Stimulated activated CD4-positive, alpha-beta T cell treated with anti-CD3 and anti-CD28 coated beads, Interleukin-15, amount 100 ng/mL, for 24 hours (primary cell): Measurements from ENCODE around the gene SMTNL2.
"Not testable (repeated sequence)": the region's sequence is repeated elsewhere in the genome, so short reads cannot be mapped to it uniquely, and the experiment has no call there.

Source experiments
- DNase-seq: peaks from one replicate; pipeline ENCODE4 v3.0.0-alpha.2; 2020

The SMTNL2 gene

DNA sequence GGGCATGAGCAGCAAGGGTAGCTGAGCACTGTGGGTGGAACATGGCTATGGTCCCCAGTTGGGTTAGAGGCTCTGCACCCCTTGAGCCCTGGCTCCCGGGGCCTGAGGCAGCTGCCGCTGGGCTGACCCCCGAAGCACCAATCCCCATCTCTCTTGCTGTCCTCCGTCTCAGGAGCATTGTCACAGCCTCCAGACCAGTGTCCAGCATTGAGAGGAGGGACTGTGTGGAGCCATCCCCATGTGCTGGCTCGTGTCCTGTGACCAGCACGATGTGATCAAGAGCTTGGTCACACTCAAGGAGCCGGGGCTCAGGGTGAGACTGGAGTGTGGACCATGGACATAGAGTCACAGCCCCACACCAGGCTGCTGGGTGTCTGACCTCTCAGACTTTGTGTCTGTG lies 2.9 kb downstream of the SMTNL2 start:
- DNase-seq, result no peak

DNA sequence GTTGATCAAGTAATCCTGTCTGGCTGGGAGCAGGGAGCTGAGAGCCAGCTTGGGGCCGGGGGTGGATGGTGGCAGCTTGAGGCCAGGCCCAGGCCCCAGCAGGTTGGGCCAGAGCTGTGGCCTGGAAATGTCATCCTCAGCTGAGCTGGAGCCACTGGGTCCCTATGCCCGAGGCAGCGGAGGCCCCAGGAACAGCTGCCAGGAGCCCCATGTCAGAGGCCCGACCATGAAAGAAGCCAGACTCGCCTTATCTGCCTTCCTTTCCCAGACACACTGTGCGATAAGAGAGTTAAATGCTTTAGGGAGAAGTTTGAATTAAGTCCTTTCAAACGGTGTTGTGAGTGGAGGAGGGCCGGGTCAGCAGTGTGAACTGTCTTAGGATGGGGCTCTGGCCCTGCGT lies 3.5 kb downstream of the SMTNL2 start:
- no peak for DNase-seq

DNA sequence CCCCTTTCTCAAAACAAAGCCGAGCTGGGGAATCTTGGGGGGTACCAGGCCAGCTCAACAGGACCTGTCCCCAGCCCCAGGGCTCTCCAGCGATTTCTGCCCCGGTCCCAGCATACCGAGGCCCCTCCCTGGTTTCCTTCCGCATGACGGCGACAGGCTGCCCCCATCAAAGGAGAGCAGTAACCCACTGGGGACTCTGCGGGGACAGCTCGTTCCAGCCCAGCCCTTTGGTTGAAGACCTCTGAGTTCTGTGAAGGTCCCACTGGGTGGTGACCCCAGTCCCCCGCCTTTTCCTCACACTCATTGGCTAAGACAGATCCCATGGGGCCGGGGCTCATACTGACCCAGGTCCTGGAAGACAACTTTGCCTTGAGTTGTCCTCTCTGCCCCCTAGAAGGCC lies 4.1 kb downstream of the SMTNL2 start:
- DNase-seq, result no peak

DNA sequence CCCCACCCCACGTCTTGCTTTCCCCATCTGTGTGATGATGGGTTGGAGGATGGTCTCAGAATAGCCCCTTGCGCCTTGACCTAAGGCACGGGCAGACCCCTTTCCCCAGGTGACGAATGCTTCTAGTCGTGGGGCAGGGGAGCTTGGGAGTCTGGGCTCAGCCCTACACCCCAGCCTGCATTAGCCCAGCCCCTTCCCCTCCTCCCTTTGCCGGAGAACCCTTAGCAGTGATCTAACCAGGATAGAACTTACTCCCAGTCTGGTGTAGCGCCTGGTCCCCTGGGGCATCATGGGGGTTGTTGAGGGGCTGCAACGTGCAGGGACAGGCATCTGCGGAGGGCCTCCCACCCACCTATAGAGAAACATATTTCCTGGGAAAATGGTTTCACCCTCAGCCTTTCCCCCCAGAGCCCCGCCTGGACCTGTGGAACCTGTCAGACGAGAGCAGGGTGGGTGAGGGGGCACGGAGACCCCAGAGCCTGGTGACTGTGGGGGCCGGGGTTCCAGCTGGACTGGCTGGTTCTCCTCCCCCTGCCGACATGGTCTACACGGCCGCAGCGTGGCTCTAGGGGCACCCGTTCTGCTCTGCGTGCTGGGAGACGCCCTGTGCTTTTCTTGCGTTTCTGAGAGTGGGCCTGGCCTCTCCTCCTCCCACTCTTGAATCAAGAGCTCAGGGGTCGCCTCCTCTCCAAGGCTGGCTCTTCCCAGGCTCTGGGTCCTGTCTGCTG lies 4.7 kb downstream of the SMTNL2 start:
- DNase-seq, result no peak

DNA sequence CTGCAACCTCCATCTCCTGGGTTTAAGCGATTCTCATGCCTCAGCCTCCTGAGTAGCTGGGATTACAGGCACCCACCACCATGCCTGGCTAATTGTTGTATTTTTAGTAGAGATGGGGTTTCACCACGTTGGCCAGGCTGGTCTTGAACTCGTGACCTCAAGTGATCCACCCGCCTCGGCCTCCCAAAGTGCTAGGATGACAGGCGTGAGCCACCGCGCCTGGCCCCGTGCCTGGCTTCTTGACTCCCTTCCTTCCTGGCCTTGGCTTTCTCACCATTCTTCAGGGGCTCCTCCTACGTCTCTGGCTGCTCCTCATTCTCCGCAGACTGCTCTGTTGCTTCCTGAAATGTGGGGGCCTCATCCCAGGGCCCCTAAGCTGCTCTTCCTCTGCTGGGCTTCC lies 5.7 kb downstream of the SMTNL2 start:
- not testable (repeated sequence) for DNase-seq

DNA sequence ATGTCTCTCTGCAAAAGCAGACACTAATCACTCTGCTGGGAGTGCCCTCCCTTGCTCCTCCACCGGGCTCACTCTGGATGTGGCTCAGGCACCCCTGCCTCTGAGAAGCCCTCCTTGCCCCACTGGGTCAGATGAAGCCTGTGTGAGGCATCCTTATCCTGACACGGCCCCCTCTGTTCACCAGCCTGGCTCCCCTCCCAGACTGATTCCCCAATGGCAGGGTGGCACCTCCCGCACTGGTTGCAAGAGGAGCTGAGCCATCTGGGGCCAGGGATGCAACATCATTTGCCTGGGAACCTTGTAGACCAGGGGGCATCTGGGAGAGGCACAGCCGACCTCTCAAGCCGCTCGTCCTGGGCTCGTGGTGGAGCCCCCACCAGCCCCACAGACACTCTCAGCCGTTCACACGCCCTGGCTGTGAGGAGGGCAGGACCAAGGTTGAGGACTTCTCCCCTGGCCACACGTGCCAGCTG lies 6.7 kb downstream of the SMTNL2 start:
- no peak for DNase-seq

DNA sequence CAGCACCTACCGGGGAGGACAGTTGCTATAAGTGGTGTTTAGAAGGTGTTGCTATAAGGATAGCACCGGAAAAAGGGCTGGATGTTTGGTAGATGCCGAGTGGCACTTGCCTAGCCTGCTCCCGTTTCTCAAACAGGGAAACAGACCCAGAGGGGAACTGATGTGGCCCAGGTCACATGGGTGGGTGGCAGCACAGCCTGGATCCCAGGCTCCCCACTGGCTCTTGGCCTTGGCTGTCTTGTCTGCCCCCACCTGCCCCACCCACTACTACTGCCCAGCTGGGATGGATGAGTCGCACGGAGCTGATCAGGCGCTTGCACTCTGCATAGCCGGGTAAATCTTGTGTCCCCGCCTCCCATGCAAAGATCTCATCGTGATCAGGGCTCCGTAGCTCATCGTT lies 7.2 kb downstream of the SMTNL2 start:
- no peak for DNase-seq

DNA sequence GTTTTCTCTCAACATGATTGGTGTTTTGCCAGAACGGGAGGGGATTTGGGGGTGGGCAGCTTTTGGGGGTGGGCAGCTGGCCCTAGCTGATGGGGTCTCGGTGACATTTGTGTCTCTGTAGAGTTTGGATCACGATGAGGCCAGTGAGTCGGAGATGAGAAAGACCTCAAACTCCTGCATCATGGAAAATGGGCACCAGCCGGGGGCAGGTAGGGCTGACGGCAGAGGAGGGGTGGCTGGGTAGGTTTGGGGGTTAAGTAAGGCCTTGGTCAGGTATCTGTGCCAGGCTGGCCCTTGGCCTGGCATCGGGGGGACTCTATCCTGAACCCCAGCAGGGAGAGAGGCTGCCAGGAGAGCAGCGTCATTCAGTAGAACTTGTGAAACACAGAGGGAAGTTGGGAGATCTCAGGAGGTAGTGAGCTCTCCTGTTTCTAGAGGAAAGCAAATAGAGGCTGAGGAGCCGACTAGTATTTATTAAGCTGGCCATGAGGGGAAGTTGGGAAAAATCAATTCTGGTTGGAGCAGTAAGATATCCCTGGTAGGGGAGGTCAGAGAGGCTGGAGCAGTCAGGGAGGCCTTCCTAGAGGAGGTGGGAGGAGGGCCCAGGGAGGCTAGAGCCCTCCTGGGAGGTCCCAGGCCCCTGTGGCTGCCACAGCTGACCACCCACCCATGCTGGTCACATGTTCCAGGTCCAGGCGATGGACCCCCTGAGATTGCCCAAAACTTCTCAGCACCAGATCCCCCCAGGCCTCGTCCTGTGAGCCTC lies 8.1 kb downstream of the SMTNL2 start:
- no peak for DNase-seq

DNA sequence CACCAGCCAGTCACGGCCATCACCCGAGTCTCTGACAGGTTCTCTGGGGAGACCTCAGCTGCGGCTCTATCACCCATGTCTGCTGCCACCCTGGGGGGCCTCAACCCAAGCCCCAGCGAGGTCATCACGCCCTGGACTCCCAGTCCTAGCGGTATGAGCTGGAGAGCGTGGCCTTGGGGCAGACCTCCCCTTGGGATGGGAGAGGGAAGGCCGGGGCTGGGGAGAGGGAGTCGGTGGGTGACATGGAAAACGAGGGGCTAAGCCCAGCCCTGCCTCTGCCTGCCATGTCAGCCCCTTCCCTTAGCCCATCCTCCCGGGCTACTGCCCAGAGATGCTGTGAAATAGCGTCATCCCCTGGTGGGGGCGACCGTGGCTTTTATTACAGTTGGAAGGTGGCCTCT lies 8.7 kb downstream of the SMTNL2 start:
- DNase-seq, result no peak

DNA sequence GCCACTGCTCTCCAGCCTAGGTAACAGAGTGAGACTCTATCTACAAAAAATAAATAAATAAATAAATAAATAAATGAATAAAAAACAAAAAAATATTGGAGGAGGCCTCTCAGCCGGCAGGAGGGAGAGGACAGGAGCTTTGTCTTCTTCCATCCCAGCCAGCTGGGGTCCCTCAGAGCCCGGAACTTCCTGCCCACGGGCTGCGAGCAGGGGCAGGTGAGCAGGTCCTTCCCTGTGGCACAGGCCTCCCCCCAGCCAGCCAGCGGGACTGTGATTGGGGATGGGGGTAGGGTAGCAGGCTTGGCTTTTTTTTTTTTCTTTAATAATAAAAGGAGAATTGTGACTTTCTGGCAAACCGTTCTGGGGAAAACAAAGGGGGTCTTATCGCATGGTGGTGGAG lies 10.1 kb downstream of the SMTNL2 start:
- no peak for DNase-seq

DNA sequence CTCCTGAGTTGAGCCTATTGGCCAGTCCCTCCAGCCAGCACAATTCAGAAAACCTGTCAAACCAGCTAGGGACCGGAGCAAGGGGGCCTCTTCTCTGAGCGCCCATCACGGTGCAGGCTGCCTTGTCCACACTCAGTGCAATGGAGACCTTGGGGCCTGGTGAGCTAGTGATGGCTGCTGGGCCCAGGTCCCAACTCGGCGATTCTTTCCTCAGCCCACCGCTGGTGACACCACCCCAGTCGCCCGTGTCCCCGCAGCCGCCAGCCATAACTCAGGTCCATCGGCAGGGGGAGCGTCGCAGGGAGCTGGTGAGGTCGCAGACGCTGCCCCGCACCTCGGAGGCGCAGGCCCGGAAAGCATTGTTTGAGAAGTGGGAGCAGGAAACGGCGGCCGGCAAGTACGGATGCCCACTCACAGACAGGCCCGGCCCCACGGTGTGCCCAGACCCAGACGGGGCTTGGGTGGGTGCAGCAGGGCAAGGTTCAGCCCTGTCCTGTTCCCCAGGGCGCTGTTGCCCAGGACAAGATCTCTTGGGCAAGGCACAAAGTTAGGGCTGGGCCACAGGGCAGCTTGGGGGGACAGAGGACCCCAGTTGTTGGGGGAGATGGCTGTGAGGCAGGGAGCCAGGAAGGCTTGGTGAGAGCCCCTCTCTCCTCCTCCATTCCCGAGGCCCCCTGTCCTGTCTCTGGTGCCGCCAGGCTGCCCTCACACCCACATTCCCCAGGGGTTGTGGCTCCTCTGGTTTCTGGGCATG lies 10.8 kb downstream of the SMTNL2 start:
- peak; percentile 66 for DNase-seq

DNA sequence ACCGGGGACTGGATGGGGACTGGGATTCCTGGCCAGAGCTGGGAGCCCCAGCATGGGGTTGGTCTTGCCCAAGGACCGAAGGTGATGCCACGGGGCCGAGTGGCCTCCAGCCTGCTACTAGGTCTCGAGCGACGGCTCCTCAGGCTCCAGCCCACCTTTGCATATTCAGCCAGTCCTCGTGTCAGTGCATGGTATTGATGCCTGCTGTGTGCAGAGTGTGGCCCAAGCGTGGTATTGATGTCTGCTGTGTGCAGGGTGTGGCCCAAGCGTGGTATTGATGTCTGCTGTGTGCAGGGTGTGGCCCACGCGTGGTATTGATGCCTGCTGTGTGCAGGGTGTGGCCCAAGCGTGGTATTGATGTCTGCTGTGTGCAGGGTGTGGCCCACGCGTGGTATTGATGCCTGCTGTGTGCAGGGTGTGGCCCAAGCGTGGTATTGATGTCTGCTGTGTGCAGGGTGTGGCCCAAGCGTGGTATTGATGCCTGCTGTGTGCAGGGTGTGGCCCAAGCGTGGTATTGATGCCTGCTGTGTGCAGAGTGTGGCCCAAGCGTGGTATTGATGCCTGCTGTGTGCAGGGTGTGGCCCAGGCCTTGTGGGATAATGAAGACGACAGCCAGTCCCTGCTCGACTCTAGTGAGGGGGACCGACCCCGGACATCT lies 11.5 kb downstream of the SMTNL2 start:
- DNase-seq, result not testable (repeated sequence)

DNA sequence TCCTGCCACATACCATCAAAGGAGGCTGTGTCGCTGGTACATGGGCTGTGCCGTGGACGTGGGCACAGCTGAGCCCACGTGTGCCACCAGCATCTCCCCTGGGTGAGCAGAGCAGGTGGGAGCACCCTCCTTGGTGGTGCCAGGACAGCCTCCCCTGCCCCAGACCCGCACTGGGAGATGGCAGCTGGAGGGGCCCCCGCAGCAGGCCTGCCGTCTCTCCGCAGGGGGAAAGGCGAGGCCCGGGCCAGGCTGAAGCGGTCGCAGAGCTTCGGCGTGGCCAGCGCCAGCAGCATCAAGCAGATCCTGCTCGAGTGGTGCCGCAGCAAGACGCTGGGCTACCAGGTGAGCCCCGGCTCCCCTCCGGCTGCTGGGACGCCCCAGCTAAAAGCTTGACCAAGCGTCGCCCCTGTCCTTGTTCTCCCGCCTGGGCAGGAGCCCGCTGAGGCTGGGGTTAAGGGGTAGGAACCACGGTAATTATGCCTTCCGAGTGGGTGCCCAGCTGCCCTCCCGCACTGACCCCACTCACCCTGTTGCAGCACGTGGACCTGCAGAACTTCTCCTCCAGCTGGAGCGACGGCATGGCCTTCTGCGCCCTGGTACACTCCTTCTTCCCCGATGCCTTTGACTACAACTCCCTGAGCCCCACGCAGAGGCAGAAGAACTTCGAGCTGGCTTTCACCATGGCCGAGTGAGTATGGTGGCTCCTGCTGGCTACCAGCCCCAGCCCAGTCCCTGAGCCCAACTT lies 12.5 kb downstream of the SMTNL2 start:
- DNase-seq, result no peak

DNA sequence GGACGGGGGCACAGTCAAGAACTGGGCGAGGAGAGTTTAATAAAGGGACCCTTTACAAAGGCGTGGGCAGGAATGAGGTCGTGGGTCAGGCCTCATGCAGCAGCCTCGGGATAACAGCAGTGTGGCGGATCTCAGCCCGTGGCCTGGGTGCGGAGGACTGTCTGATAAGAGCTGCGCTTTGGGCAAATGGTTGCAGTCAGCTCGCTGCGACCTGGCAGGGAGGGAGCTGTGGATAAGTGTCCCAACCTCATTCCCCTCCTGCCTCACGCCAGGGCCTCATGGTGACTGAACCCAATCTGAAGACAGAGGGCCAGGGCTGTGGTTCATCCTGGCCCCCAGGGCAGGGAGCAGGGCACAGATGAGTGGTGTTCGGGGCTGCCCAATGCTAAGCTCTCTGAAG lies 13.6 kb downstream of the SMTNL2 start:
- no peak for DNase-seq

DNA sequence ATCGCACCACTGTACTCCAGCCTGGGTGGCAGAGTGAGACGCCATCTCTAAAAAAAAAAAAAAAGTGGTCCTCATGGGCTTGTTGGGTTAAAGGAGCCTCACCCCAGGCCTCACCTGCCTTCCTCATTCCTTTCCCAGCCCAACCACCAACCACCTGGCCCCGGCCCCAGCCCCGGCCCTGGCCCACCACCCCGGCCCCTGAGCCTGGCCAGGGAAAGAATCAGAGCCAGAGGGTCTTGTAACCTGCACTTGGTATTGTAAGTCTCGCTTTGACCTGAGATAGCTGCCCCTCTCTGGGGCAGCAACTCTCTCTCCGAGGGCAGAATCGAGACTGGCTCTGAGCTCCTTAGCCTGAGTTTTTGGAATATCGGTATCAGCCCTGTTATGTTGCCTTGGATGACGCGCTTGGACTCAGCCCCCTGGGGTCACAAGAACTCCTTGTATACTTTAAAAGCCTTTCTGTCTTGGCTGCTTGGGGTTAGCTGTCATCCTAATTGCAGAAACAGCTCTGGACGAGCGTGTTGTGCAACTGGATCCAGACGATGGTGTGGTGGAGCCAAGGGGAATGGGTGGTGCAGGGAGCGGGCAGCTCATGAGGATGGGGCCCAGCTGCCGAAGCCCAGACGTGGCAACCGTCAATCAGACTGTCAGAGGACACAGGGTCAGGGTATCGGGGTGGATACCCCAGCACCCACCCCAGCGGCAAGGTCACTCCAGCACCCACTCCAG lies 14.6 kb downstream of the SMTNL2 start:
- no peak for DNase-seq

DNA sequence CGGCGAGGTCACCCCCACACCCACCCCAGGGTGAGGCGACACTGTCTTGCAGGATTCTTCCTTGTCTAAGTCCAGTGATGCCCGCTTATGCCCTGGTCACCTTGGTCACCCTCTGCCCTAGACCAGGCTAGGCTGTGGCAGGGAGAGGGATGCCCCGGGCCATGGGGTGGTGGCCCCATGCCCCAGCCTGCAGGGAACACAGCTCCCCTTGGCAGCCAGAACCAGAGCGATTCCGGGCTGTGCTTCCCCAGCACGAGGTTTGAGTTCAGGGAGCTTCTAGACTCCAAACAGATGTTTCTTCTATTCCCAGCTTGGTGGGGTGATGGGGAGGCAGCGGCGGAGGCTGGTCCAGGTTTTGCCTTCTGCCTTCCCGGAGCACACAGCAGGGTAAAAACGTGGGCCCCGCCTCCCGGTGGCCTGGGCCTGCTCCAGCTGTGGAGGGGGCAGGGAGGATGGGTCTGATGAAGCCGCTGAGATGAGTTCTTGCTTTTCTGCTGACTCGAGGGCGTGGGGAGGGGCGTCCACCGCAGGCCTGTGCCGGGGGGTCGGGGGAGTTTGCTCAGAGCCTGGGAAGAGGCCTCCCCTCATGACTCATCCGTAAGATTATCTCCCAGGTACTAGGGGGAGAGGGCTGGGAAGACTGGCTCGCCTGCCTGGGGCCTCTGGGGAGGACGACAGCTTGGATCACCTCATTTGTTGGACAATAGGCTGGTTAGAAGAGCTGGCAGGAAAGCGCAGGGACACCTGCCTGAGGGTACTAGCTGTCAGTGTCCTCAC lies 15.4 kb downstream of the SMTNL2 start:
- no peak for DNase-seq

DNA sequence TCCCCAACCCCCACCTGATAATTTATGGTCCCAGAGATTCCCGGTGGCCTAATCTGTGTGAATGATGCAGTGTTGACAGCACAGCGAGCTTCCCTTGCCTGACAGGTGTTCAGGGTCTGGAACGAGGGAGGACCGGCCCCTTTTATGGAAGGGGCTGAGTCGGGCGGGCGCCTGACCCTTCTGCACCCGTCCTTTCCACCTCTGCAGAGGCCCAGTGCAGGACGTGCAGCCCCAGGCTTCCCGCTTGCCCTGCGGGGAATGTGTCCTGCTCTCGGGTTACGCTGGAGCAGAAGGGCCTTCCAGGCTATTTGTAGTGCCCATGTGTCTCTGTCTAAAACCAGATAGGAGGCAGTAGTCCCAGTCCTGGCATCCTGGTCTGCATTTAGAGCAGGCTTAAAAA lies 16.2 kb downstream of the SMTNL2 start:
- DNase-seq, result no peak

DNA sequence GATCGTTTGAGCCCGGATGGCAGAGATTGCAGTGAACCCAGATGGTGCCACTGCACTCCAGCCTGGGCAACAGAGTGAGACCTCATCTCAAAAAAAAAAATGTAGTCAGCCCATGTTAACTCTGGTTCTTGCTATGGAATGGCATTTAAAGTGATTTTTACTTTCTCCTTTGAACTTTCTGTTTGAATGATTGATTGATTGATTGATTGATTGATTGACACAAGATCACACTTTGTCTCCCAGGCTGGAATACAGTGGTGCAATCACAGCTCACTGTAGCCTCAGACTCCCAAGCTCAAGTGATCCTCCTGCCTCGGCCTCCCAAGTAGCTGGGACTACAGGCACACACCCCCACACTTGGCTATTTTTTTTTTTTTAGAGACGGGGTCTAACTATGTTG lies 17.0 kb downstream of the SMTNL2 start:
- DNase-seq, result no peak

DNA sequence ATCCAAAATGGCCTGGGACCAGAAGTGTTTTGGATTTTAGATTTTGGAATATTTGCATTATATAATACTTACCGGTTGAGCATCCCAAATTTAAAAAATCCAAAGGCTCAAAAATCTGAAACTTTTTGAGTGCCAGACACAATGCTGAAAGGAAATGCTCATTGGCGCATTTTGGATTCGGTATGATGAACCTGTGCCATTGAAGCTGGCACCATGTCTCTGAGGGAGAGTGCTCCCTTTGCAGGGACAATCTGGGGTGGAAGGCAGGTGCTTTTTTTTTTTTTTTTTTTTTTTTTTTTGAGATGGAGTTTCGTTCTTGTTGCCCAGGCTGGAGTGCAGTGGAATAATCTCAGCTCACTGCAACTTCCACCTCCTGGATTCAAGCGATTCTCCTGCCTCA lies 17.7 kb downstream of the SMTNL2 start:
- no peak for DNase-seq

DNA sequence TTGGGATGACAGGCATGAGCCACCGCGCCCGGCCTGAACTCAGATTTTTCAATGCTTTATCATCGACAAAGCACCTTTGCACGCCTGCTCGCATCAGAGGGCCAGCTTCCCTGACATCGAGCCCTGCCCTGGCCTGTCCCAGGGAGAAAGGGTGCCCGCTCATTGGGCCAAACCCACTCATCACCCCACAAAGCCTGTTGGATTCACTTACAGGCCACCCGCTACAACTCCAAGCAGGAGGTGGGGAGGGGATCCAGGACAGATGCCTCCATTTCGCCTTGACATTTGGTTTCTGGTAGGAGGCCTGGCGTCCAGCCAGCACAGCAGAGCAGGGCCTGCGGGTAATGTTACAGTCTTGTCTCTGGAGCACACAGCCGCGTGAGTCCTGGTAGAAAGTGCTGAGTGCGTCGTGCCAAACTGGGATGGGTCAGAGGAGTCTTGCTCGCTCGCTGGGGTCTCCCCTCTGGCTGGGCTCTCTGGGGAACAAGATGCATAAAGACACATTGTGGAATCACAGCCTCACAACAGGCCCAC lies 19.8 kb downstream of the SMTNL2 start:
- no peak for DNase-seq

DNA sequence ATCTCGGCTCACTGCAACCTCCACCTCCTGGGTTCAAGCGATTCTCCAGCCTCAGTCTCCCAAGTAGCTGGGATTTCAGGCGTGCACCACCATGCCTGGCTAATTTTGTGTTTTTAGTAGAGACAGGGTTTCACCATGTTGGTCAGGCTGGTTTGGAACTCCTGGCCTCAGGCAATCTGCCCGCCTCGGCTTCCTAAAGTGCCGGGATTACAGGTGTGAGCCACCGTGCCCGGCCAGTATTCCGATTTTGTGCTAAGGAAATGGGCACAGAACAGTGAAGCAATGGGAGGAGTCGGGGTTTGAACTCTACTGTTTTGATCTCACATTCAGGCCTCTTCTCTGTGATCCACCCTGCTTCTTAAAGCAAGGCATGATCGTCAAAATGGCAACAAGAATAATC lies 20.4 kb downstream of the SMTNL2 start:
- DNase-seq, result not testable (repeated sequence)
